ENCODE data around the gene KDM6B.

The KDM6B gene

DNA sequence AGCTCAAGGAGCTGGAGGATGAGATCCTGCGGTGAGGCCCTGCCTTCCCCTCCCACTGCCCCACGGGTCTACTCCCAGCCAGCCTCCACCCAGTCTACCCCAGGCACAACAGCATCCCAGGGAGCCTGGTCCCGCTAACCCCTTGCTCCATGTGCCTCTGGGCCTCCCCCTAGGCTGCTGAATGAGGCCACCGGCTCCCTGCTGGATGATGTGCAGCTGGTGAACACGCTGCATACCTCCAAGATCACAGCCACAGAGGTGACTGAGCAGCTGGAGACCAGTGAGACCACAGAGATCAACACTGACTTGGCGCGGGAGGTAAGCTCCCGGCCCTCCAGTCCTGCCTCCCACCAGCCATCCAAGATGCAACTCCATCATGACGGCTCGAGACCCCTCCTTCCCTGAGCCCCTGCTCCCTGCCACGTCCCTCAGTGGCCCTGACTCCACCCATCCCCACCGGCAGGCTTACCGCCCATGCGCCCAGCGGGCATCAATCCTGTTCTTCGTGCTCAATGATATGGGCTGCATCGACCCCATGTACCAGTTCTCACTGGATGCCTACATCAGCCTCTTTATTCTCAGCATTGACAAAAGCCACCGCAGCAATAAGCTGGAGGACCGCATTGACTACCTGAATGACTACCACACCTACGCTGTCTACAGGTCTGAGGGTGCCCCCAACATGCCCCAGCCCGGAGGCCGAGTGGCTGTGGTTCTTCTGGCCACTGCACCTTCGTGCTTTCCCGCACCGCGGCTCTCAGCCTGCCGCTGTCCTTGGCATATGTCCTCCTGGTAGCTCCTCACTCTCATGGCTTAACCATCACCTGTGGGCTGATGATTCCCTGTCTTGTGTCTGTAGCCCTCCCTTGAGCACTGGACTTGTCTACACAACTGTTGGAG is 15.0 kb upstream of the KDM6B start:
- TF ChIP-seq PAX5 (IDR thresholded peaks at IDR 0.05; ENCODE audit: insufficient read depth, low read length, severe bottlenecking) (no peak), POU2F2 (IDR thresholded peaks at IDR 0.05; ENCODE audit: low read depth, low read length) (no peak), POLR2AphosphoS5 (IDR thresholded peaks at IDR 0.05; ENCODE audit: low read depth, low read length) (no peak), SPI1 (IDR thresholded peaks at IDR 0.05; ENCODE audit: low read depth, low read length) (no peak), POLR2A (IDR thresholded peaks at IDR 0.05; ENCODE audit: low read depth, low read length) (no peak), TAF1 (IDR thresholded peaks at IDR 0.05; ENCODE audit: low read depth, low read length) (no peak)
- FAIRE-seq = no peak

GRCh38 chr17:7820231-7820630 is 13.8 kb upstream of the KDM6B start:
- TF ChIP-seq POLR2AphosphoS5 (IDR thresholded peaks at IDR 0.05; ENCODE audit: low read depth, low read length) (no peak), SPI1 (IDR thresholded peaks at IDR 0.05; ENCODE audit: low read depth, low read length) (no peak), POU2F2 (IDR thresholded peaks at IDR 0.05; ENCODE audit: low read depth, low read length) (no peak), TAF1 (IDR thresholded peaks at IDR 0.05; ENCODE audit: low read depth, low read length) (no peak), POLR2A (IDR thresholded peaks at IDR 0.05; ENCODE audit: low read depth, low read length) (no peak), PAX5 (IDR thresholded peaks at IDR 0.05; ENCODE audit: insufficient read depth, low read length, severe bottlenecking) (no peak)
- DNase-seq (ENCODE audit: insufficient read length, low spot score) (no peak), FAIRE-seq (no peak)

More for the DNA sequence above, 15.0 kb upstream of the KDM6B start:
- DNase-seq (ENCODE audit: insufficient read length, low spot score) = no peak

DNA sequence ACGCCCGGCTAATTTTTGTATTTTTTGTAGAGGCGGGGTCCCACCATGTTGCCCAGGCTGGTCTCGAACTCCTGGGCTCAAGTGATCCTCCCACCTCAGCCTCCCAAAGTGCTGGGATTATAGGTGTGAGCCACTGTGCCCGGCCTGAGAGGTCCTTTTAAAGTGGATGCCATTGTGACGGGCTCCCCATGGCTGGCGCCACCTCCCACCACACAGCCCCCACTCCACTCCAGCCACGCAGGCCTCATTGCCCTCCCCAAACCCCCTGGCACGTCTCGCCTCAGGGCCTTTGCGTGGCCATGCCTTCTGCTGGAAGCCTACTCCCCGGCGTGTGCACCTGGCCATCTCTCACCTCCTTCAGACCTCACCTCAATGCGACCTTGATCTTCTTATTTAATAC is 11.9 kb upstream of the KDM6B start:
- no peak for FAIRE-seq
- no peak for DNase-seq (ENCODE audit: insufficient read length, low spot score)
- no peak for TF ChIP-seq POU2F2 (IDR thresholded peaks at IDR 0.05; ENCODE audit: low read depth, low read length)
- no peak for TF ChIP-seq SPI1 (IDR thresholded peaks at IDR 0.05; ENCODE audit: low read depth, low read length)
- TF ChIP-seq POLR2AphosphoS5 (IDR thresholded peaks at IDR 0.05; ENCODE audit: low read depth, low read length) = no peak
- no peak for TF ChIP-seq POLR2A (IDR thresholded peaks at IDR 0.05; ENCODE audit: low read depth, low read length)
- no peak for TF ChIP-seq TAF1 (IDR thresholded peaks at IDR 0.05; ENCODE audit: low read depth, low read length)
- TF ChIP-seq PAX5 (IDR thresholded peaks at IDR 0.05; ENCODE audit: insufficient read depth, low read length, severe bottlenecking) = no peak

- DNase-seq (ENCODE audit: insufficient read length, low spot score) (no peak), FAIRE-seq (no peak)
- no peak for TF ChIP-seq POU2F2 (IDR thresholded peaks at IDR 0.05; ENCODE audit: low read depth, low read length)
- TF ChIP-seq SPI1 (IDR thresholded peaks at IDR 0.05; ENCODE audit: low read depth, low read length) = no peak
- no peak for TF ChIP-seq TAF1 (IDR thresholded peaks at IDR 0.05; ENCODE audit: low read depth, low read length)
- no peak for TF ChIP-seq POLR2AphosphoS5 (IDR thresholded peaks at IDR 0.05; ENCODE audit: low read depth, low read length)
- no peak for TF ChIP-seq POLR2A (IDR thresholded peaks at IDR 0.05; ENCODE audit: low read depth, low read length)
- no peak for TF ChIP-seq PAX5 (IDR thresholded peaks at IDR 0.05; ENCODE audit: insufficient read depth, low read length, severe bottlenecking)
Observed at GRCh38 chr17:7823581-7824001, 10.4 kb upstream of the KDM6B start.

DNA sequence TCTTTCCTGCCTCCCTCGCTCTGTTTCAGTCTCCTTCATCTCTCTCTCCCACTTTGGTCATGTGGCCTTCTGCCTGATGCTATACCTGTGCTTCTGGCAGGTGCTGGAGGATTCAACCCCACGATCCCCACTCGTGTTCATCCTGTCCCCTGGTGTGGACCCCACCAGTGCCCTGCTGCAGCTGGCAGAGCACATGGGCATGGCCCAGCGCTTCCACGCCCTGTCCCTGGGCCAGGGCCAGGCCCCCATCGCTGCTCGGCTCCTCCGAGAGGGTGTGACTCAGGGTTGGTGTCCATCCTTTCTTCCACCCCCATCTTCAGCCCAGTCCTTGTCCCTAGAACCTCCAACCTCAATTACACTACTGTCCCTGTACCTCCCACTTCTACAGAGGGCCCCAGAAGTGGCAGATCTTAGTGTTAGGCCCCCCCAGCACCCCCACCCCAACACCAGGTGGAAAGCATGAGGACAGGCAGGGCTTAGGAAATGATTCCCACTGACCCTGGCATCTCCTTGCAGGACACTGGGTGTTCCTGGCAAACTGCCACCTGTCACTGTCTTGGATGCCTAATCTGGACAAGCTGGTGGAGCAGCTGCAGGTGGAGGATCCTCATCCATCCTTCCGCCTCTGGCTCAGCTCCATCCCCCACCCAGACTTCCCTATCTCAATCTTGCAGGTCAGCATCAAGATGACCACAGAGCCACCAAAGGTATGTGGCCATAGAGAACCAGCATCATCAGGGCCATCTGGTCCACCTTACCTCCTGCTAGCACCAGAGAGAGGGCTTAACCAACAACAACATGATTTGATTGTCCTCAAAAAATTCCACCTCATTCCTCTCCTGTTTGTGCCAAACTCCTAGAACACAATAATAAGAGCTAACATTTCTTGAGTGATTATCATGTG is 9.7 kb upstream of the KDM6B start:
- FAIRE-seq = no peak
- DNase-seq (ENCODE audit: insufficient read length, low spot score) = no peak
- TF ChIP-seq POU2F2 (IDR thresholded peaks at IDR 0.05; ENCODE audit: low read depth, low read length) (no peak), POLR2AphosphoS5 (IDR thresholded peaks at IDR 0.05; ENCODE audit: low read depth, low read length) (no peak), SPI1 (IDR thresholded peaks at IDR 0.05; ENCODE audit: low read depth, low read length) (no peak), TAF1 (IDR thresholded peaks at IDR 0.05; ENCODE audit: low read depth, low read length) (no peak), POLR2A (IDR thresholded peaks at IDR 0.05; ENCODE audit: low read depth, low read length) (no peak), PAX5 (IDR thresholded peaks at IDR 0.05; ENCODE audit: insufficient read depth, low read length, severe bottlenecking) (no peak)

DNA sequence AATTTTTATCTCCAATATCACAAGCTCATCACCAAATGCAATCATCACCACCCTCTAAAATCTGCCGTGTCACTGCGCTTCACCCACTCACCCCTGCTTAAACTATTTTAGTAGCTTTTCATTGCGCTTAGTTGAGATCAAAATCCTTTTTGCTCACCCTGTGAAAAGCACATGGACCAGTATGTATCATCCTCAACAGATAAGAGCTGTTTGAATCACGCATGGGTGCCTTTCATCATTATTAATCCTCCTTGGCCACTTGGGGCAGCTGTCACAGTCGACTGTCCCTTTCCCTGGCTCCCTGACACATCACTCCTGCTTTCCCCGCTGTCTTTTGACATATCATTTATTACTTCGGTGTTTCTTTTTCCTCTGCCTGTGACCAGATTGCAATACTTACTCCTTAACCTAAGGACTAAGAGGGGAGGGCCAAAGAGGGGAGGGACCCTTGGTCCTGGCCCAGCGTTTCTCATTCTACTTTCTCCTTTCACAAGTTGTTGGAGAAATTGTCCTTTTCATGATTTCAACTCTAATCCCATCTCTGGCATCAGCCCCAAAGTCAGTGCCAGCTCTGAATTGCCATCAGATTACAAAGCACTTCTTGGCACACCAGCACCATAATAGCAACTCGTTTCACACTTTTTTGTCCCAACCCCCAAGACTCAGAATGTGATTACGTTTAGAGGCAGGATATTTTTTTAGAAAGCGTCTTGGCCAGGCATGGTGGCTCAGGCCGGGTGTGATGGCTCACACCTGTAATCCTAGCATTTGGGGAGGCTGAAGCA is 8.6 kb upstream of the KDM6B start:
- no peak for DNase-seq (ENCODE audit: insufficient read length, low spot score)
- FAIRE-seq = peak; percentile 13
- no peak for TF ChIP-seq POU2F2 (IDR thresholded peaks at IDR 0.05; ENCODE audit: low read depth, low read length)
- TF ChIP-seq POLR2AphosphoS5 (IDR thresholded peaks at IDR 0.05; ENCODE audit: low read depth, low read length) = no peak
- no peak for TF ChIP-seq PAX5 (IDR thresholded peaks at IDR 0.05; ENCODE audit: insufficient read depth, low read length, severe bottlenecking)
- no peak for TF ChIP-seq TAF1 (IDR thresholded peaks at IDR 0.05; ENCODE audit: low read depth, low read length)
- TF ChIP-seq POLR2A (IDR thresholded peaks at IDR 0.05; ENCODE audit: low read depth, low read length) = no peak
- no peak for TF ChIP-seq SPI1 (IDR thresholded peaks at IDR 0.05; ENCODE audit: low read depth, low read length)

GRCh38 chr17:7830616-7831015 is 3.4 kb upstream of the KDM6B start:
- TF ChIP-seq SPI1 (IDR thresholded peaks at IDR 0.05; ENCODE audit: low read depth, low read length) = no peak
- DNase-seq (ENCODE audit: insufficient read length, low spot score) (no peak), FAIRE-seq (no peak)

DNA sequence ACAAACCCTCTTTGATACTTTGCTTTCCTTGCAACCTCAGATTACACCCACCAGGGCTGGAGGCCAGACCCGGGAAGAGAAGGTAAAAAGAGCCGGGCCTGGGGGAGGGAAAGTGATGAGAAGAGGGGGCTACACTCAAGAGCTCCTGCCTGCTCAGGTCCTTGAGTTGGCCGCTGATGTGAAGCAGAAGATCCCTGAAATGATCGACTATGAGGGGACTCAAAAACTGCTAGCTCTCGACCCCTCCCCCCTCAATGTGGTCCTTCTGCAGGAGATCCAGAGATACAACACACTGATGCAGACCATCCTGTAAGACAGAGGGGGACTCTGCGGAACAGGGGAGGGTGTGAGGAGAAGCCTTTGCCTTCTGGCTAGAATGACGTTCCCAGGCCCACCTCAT is 2.8 kb upstream of the KDM6B start:
- DNase-seq (ENCODE audit: insufficient read length, low spot score) (no peak), FAIRE-seq (no peak)
- TF ChIP-seq POLR2A (IDR thresholded peaks at IDR 0.05; ENCODE audit: low read depth, low read length) (no peak), PAX5 (IDR thresholded peaks at IDR 0.05; ENCODE audit: insufficient read depth, low read length, severe bottlenecking) (no peak), SPI1 (IDR thresholded peaks at IDR 0.05; ENCODE audit: low read depth, low read length) (no peak), POU2F2 (IDR thresholded peaks at IDR 0.05; ENCODE audit: low read depth, low read length) (no peak)

DNA sequence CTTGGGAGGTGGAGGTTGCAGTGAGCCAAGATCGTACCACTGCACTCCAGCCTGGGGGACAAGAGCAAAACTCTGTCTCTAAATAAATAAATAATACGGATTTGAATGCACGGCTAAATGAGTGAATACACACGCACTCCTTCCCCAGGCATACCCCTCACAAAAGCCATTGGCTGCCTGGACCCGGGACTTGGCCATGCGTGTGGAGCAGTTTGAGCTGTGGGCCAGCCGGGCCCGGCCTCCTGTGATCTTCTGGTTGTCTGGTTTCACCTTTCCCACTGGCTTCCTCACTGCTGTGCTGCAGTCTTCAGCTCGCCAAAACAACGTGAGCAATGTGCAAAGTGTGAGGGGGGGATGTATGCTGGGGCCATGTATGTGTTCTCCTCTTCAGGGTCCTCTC is 1.6 kb upstream of the KDM6B start:
- no peak for TF ChIP-seq SPI1 (IDR thresholded peaks at IDR 0.05; ENCODE audit: low read depth, low read length)
- no peak for TF ChIP-seq POLR2A (IDR thresholded peaks at IDR 0.05; ENCODE audit: low read depth, low read length)
- TF ChIP-seq POU2F2 (IDR thresholded peaks at IDR 0.05; ENCODE audit: low read depth, low read length) = no peak
- TF ChIP-seq PAX5 (IDR thresholded peaks at IDR 0.05; ENCODE audit: insufficient read depth, low read length, severe bottlenecking) = no peak
- FAIRE-seq (no peak), DNase-seq (ENCODE audit: insufficient read length, low spot score) (no peak)
